Measurements from ENCODE around the gene EHD4.

EHD4 gene

GRCh38 chr15:41941644-41942415, 30.5 kb downstream of the EHD4 start:
- Histone ChIP-seq H3K9me3 (ENCODE audit: control insufficient read depth, insufficient read depth, low read depth, low read length) (no peaks in the 10 kb centered on the region), H3K4me3 (ENCODE audit: low read depth, low read length) (no peak overlapping the region), H3K36me3 (ENCODE audit: control insufficient read depth in 2 of 2, insufficient read depth in 1 of 2, low read length in 2 of 2) (peaks cover 0 to 13% of the 10 kb centered on the region in 2 experiments; a peak in 1 of 3 replicates), H3K27ac (ENCODE audit: extremely low read depth, low read depth, low read length) (no peak overlapping the region), H3K4me1 (ENCODE audit: control insufficient read depth, insufficient read depth, low read length) (no peaks in the 10 kb centered on the region)
- POLR2A ChIA-PET, result no interaction called here
- TF ChIP-seq ZIC2 (tag by site-specific recombination; IDR thresholded peaks at IDR 0.05) (peak; percentile 48), ZNF362 (tag by site-specific recombination; IDR thresholded peaks at IDR 0.05) (no peak)
- CTCF ChIA-PET, result no interaction called here

GRCh38 chr15:41940441-41940857, 31.9 kb downstream of the EHD4 start:
- TF ChIP-seq ZNF843 (tag by site-specific recombination; IDR thresholded peaks at IDR 0.05), result no peak
- peak; percentile 63 for TF ChIP-seq SCRT2 (tag by site-specific recombination; IDR thresholded peaks at IDR 0.05)
- Histone ChIP-seq H3K4me1 (ENCODE audit: control insufficient read depth, insufficient read depth, low read length) (no peaks in the 10 kb centered on the region), H3K4me3 (ENCODE audit: low read depth, low read length) (no peak overlapping the region), H3K36me3 (ENCODE audit: control insufficient read depth in 2 of 2, insufficient read depth in 1 of 2, low read length in 2 of 2) (peaks cover 0 to 13% of the 10 kb centered on the region in 2 experiments; a peak in 1 of 3 replicates), H3K27ac (ENCODE audit: extremely low read depth, low read depth, low read length) (no peak overlapping the region), H3K9me3 (ENCODE audit: control insufficient read depth, insufficient read depth, low read depth, low read length) (no peaks in the 10 kb centered on the region)
- POLR2A ChIA-PET, result no interaction called here
- CTCF ChIA-PET, result no interaction called here

- POLR2A ChIA-PET, result no interaction called here
- TF ChIP-seq BCL11B (tag by site-specific recombination; IDR thresholded peaks at IDR 0.05; ENCODE audit: low read depth), result no peak
- TF ChIP-seq ZNF433 (tag by site-specific recombination; IDR thresholded peaks at IDR 0.05; ENCODE audit: low read depth), result no peak
- no peak for TF ChIP-seq SP3 (tag by site-specific recombination; IDR thresholded peaks at IDR 0.05)
- no peak for TF ChIP-seq HIC1 (tag by site-specific recombination; IDR thresholded peaks at IDR 0.05)
- no peak for TF ChIP-seq INSM2 (tag by site-specific recombination; IDR thresholded peaks at IDR 0.05)
- no peak for TF ChIP-seq PATZ1 (tag by site-specific recombination; IDR thresholded peaks at IDR 0.05)
- TF ChIP-seq ZNF202 (tag by site-specific recombination; IDR thresholded peaks at IDR 0.05; ENCODE audit: borderline replicate concordance), result no peak
- no peak for TF ChIP-seq ZNF354C (tag by site-specific recombination; IDR thresholded peaks at IDR 0.05; ENCODE audit: borderline replicate concordance, low read depth)
- TF ChIP-seq ZSCAN18 (tag by site-specific recombination; IDR thresholded peaks at IDR 0.05), result no peak
- TF ChIP-seq ZBTB6 (tag by site-specific recombination; IDR thresholded peaks at IDR 0.05), result no peak
- no peak for TF ChIP-seq ZBTB21 (tag by site-specific recombination; IDR thresholded peaks at IDR 0.05)
- no peak for TF ChIP-seq ZNF214 (tag by site-specific recombination; IDR thresholded peaks at IDR 0.05; ENCODE audit: borderline replicate concordance)
- no peak for TF ChIP-seq ZNF398 (tag by site-specific recombination; IDR thresholded peaks at IDR 0.05)
- TF ChIP-seq KLF1 (tag by site-specific recombination; IDR thresholded peaks at IDR 0.05), result no peak
- CTCF ChIA-PET, result no interaction called here
- Histone ChIP-seq H3K4me1 (ENCODE audit: control insufficient read depth, insufficient read depth, low read length) (no peaks in the 10 kb centered on the region), H3K9me3 (ENCODE audit: control insufficient read depth, insufficient read depth, low read depth, low read length) (no peaks in the 10 kb centered on the region), H3K27ac (ENCODE audit: extremely low read depth, low read depth, low read length) (no peak overlapping the region), H3K36me3 (ENCODE audit: control insufficient read depth in 2 of 2, insufficient read depth in 1 of 2, low read length in 2 of 2) (peaks cover 0 to 13% of the 10 kb centered on the region in 2 experiments; a peak in 1 of 3 replicates), H3K4me3 (ENCODE audit: low read depth, low read length) (no peak overlapping the region)
Measured at GRCh38 chr15:41939986-41940385, 32.4 kb downstream of the EHD4 start.

All from HEK293 (cell line).